Measurements from ENCODE around the gene CLIP2. TPM values are rescaled to one million over a fixed set of nuclear protein-coding genes. Genes with fewer than 3 reads are reported as not detected.

The CLIP2 gene
- total RNA-seq, 1 donor from 2014 or later = 26.5 TPM

GRCh38 chr7:74355091-74355490, 65.9 kb downstream of the CLIP2 start:
- no peaks in the 10 kb centered on the region for H3K27me3 Mint-ChIP-seq (ENCODE audit: low read depth)
- DNase-seq (ENCODE audit: low read depth, low spot score) = no peak
- TF ChIP-seq, protein P1, sequence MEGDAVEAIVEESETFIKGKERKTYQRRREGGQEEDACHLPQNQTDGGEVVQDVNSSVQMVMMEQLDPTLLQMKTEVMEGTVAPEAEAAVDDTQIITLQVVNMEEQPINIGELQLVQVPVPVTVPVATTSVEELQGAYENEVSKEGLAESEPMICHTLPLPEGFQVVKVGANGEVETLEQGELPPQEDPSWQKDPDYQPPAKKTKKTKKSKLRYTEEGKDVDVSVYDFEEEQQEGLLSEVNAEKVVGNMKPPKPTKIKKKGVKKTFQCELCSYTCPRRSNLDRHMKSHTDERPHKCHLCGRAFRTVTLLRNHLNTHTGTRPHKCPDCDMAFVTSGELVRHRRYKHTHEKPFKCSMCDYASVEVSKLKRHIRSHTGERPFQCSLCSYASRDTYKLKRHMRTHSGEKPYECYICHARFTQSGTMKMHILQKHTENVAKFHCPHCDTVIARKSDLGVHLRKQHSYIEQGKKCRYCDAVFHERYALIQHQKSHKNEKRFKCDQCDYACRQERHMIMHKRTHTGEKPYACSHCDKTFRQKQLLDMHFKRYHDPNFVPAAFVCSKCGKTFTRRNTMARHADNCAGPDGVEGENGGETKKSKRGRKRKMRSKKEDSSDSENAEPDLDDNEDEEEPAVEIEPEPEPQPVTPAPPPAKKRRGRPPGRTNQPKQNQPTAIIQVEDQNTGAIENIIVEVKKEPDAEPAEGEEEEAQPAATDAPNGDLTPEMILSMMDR (conservative IDR thresholded peaks at IDR 0.05) = no peak
- H3K4me3 Mint-ChIP-seq = no peak overlapping the region
- peak overlapping the region; percentile 69 for H3K27ac Mint-ChIP-seq (ENCODE audit: unreplicated experiment)
- H3K36me3 Mint-ChIP-seq (ENCODE audit: low read depth) = peaks cover 15% of the 10 kb centered on the region
- H3K4me1 Mint-ChIP-seq = no peaks in the 10 kb centered on the region
- H3K9me3 Mint-ChIP-seq = no peaks in the 10 kb centered on the region

DNA sequence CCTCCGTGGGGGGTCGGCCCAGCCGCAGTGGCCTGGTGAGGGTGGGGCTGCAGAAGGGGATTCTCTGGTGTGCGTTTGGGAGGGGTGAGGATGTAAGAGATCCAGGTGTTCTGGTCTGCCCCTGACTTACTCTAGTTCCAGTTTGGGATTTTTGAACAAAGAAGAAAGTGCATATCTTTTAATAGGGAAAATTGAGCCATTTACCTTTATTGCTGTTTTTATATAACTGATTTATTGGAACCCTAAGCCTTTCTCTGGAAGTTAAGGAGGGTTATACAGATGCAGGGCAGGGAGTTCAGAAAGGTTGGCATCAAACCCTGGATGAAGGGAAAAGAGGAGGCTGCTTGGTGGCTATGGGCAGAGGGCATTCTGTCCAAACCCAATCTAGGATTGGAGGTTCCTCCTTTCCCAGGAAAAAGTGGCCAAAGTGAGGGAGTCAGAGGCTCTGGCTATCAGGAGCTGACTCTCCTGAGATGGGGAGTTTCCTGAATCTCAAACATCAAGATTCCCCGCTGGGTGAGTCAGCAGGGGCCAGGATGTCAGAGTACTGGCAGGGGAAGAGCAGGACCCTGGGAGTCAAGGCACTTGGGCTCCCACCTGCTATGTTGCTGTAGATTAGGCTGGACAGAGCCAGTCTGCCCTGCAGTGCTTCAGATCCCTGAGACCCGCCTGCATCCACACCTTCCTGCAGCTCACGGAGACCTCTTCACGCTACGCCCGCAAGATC, 67.5 kb downstream of the CLIP2 start:
- TF ChIP-seq, protein P1 (conservative IDR thresholded peaks at IDR 0.05) = no peak
- Mint-ChIP-seq H3K4me1 (no peaks in the 10 kb centered on the region), H3K4me3 (no peak overlapping the region), H3K36me3 (ENCODE audit: low read depth) (peaks cover 15% of the 10 kb centered on the region), H3K27ac (ENCODE audit: unreplicated experiment) (no peak overlapping the region), H3K9me3 (no peaks in the 10 kb centered on the region), H3K27me3 (ENCODE audit: low read depth) (no peaks in the 10 kb centered on the region)
- no peak for DNase-seq (ENCODE audit: low read depth, low spot score)

DNA sequence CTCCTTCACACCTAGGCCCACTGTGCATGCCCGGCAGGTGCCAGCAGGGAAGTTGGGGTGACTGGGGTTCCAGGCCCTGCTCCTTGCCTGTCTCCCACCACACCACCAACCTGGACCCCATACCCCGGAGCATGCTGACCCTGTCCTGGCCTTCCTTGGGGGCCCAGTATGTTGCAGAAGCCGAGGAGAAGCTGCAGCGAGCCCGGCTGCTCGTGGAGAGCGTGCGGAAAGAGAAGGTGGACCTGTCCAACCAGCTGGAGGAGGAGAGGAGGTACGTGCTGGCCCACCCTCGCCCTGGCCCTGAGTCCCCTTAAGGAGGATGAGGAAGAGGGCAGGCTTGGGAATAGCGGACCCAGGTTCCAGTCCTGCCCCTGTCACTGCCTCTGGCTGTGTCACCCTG, 70.8 kb downstream of the CLIP2 start:
- Mint-ChIP-seq H3K4me3 (no peak overlapping the region), H3K9me3 (no peaks in the 10 kb centered on the region), H3K4me1 (peaks cover under 1% of the 10 kb centered on the region), H3K27ac (ENCODE audit: unreplicated experiment) (no peak overlapping the region), H3K27me3 (ENCODE audit: low read depth) (no peaks in the 10 kb centered on the region), H3K36me3 (ENCODE audit: low read depth) (peaks cover 12% of the 10 kb centered on the region)
- TF ChIP-seq, protein P1 (conservative IDR thresholded peaks at IDR 0.05) = no peak
- DNase-seq (ENCODE audit: low read depth, low spot score) = no peak

DNA sequence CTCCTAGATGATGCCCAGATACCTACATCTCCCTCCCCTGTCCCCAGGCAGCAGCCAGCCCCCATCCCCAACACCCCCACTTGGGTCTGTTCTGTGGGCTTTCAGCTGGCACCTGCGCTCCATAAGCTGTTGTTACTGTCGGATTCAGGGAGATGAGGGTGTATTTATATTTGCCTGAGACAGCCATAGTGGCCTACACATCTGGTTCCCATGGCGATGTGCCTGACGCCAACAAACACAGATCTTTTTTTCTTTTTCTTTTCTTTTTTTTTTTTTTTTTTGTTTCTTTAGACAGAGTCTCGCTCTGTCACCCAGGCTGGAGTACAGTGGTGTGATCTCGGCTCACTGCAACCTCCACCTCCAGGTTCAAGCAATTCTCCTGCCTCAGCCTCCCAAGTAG, 73.1 kb downstream of the CLIP2 start:
- TF ChIP-seq, protein P1 (conservative IDR thresholded peaks at IDR 0.05) = no peak
- no peak overlapping the region for H3K4me3 Mint-ChIP-seq
- H3K4me1 Mint-ChIP-seq = peaks cover 7% of the 10 kb centered on the region

DNA sequence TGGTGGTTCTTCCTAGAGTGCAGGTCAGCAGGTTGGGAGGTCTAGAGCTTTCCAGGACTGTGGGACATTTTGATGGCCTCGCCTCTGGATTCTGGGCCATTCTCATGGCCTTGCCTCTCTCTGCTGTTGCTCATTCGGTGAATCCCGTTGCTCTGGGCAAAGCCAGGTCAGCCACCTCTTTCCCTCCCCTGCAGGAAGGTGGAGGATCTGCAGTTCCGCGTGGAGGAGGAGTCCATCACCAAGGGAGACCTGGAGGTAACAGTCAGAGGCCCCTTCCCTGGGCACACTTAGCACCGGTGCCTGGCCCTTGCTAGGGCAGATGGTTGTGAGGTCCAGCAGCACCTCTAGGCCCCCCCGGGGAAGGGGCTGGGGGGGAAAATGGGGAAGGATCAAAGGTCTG, 74.9 kb downstream of the CLIP2 start:
- Mint-ChIP-seq H3K27me3 (ENCODE audit: low read depth) (no peaks in the 10 kb centered on the region), H3K36me3 (ENCODE audit: low read depth) (peaks cover 3% of the 10 kb centered on the region), H3K4me1 (peaks cover 7% of the 10 kb centered on the region), H3K4me3 (no peak overlapping the region), H3K9me3 (no peaks in the 10 kb centered on the region), H3K27ac (ENCODE audit: unreplicated experiment) (no peak overlapping the region)
- TF ChIP-seq, protein P1 (conservative IDR thresholded peaks at IDR 0.05) = peak; percentile 39
- peak; percentile 16 for DNase-seq (ENCODE audit: low read depth, low spot score)

More for the DNA sequence above, 73.1 kb downstream of the CLIP2 start:
- no peaks in the 10 kb centered on the region for H3K27me3 Mint-ChIP-seq (ENCODE audit: low read depth)
- no peak for DNase-seq (ENCODE audit: low read depth, low spot score)
- H3K9me3 Mint-ChIP-seq = no peaks in the 10 kb centered on the region
- H3K27ac Mint-ChIP-seq (ENCODE audit: unreplicated experiment) = no peak overlapping the region
- H3K36me3 Mint-ChIP-seq (ENCODE audit: low read depth) = peaks cover 3% of the 10 kb centered on the region
